ENCODE results near the gene ANGEL2.

GRCh38 chr1:213035573-213035972, 19.9 kb upstream of the ANGEL2 start:
- TF ChIP-seq, protein P1, sequence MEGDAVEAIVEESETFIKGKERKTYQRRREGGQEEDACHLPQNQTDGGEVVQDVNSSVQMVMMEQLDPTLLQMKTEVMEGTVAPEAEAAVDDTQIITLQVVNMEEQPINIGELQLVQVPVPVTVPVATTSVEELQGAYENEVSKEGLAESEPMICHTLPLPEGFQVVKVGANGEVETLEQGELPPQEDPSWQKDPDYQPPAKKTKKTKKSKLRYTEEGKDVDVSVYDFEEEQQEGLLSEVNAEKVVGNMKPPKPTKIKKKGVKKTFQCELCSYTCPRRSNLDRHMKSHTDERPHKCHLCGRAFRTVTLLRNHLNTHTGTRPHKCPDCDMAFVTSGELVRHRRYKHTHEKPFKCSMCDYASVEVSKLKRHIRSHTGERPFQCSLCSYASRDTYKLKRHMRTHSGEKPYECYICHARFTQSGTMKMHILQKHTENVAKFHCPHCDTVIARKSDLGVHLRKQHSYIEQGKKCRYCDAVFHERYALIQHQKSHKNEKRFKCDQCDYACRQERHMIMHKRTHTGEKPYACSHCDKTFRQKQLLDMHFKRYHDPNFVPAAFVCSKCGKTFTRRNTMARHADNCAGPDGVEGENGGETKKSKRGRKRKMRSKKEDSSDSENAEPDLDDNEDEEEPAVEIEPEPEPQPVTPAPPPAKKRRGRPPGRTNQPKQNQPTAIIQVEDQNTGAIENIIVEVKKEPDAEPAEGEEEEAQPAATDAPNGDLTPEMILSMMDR (conservative IDR thresholded peaks at IDR 0.05; ENCODE audit: low read length), result no peak
- TF ChIP-seq EZH2phosphoT487 (IDR thresholded peaks at IDR 0.05; ENCODE audit: borderline replicate concordance), result no peak
